ENCODE data around the gene LLGL1.

- TF ChIP-seq EZH2 (IDR thresholded peaks at IDR 0.05; ENCODE audit: low read depth) (no peak), CTCF (conservative IDR thresholded peaks at IDR 0.05) (no peak)
Observed at GRCh38 chr17:18238299-18238698, 12.9 kb downstream of the LLGL1 start.

All from PC-9 (cell line).